AG04449 (cell line): ENCODE data around the gene AKTIP.

Source experiments
- CTCF ChIA-PET: fragments of 350-600 bp; formaldehyde crosslinking; extraction: SDS; loops from one replicate; lab custom pipeline; 2021; ENCODE audit warnings: antibody characterized with exemption; lab: Yijun Ruan, JAX
- POLR2A ChIA-PET: fragments of 400-600, 350-600 bp; formaldehyde crosslinking; extraction: SDS; loops from one replicate; lab custom pipeline; 2020; ENCODE audit warnings: antibody characterized with exemption, inconsistent platforms; lab: Yijun Ruan, JAX
- DNase-seq: peaks from one replicate; pipeline ENCODE4 v3.0.0-alpha.2; 2010; ENCODE audit warnings: low read depth, low spot score
- H3K4me3 ChIP-seq: 2 replicates; pipeline ENCODE4 v1.5.1; 2011; ENCODE audit warnings: low read depth, mild to moderate bottlenecking, control low read depth, low read length
- CTCF ChIP-seq: IDR thresholded peaks from one replicate; pipeline ENCODE4 v1.5.1; 2011; ENCODE audit warnings: mild to moderate bottlenecking, moderate library complexity, low read length, control low read depth, inconsistent platforms; ENCODE audit not compliant: insufficient read depth; ENCODE audit errors: missing control alignments

Gene AKTIP

DNA sequence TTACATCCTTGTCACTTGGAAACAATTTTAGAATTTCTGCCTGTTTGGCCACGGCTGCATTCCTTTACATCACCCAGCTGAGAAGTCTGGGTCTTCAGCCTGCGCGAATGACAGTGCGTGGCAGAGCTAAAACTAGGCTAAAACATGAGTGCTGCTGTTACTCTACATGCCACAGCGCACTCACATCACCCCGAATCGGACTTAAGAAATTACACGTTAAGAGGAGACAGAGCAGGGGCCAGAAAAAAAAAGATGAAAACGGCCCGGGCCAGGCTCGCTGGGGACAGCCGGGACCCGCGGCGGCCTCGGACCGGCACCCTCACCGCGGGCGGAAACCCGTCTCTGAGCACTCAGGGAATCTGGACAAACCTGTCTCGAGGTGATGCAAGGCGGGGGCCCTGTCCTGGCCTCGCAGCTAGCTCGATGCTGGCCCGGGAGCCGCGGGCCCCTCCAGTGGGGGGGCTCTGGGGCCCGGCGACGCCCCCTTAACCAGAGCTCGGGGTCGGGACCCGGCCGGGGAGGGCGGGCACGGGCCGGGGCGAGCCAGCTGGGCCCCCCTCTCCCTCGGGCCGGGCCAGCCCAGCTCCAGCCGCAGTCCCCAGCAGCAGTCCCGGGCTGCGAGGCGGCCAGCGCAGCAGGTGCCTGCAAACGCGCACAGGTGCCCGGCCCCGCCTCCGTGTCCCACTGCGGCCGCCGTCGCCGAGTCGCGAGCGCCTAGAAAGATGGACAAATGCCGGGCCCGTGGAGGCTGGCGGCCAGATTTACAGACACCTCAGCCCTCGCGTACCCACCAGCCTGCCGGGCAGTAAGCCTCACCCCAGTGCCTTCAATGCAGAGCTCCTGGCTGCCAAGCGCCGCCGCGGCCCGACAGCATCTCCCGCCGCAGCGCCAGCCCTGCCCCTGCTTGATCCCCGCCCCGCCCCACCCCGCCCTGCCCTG, at the start of gene AKTIP:
Gene AKTIP, minus strand, starts transcription at position 879 of the 939 bp plus-strand sequence. CDS start 2,950 bp downstream, outside the sequence.
- no peak for TF ChIP-seq CTCF
- no peak for DNase-seq
- H3K4me3 ChIP-seq: peak within 1 kb of the TSS; percentile 83
- ChIA-PET POLR2A (interaction anchor here (0.6 to 1.2 kb wide), 3 partner anchors 287 to 1468 kb away, joined by 3 to 4 read pairs (median 3); no protein-coding TSS in a partner anchor), CTCF (interaction anchor here (1.3 kb wide), 1 partner anchor 57 kb away, joined by 3 read pairs; no protein-coding TSS in a partner anchor)

DNA sequence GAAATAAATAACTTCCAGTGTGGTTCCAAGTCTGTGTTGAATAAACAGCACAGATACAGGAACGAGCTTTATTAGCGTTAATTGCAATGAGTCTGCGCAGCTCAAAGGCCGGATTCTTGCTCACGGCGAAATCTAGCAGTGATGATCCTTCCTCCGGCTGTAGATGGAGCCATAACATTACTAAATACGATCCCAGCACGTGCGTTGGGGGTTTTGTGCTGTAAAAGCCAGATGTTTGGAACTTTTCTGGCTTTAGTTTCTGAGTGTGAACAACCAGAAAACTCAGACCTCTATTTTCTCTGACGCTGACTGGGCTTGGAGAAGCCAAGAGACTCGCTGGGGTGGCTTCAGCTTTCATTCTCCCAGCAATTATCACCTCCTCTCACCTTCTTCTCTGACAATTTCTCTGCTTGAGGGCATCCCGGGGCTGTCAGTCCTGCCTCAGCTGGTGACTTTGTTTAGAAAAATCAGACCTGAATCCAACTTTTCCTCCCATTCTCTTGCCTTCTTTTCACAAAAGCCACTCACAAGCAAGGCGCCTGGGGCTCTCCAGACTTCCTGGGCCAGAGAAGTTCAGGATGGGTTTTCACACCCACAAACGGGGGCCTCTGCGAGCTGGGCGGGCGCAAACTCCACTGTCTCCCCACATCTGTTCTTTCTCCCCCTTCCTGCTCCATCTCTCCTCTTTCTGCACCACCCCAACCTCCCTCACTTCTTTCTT, 47.1 kb upstream of the AKTIP start:
- H3K4me3 ChIP-seq: peak overlapping the region; percentile 29
- DNase-seq: peak; percentile 51
- peak; percentile 63 for TF ChIP-seq CTCF
- ChIA-PET POLR2A (interaction anchor here (1.0 kb wide), 1 partner anchor 9 kb away, joined by 3 read pairs; no protein-coding TSS in a partner anchor), CTCF (interaction anchor here (0.6 to 5.4 kb wide), 33 partner anchors 8 to 1901 kb away, joined by 3 to 29 read pairs (median 4); no protein-coding TSS in a partner anchor)

GRCh38 chr16:53546988-53547391, 44.0 kb upstream of the AKTIP start:
- ChIA-PET CTCF (interaction anchor here (1.2 to 5.4 kb wide), 2 partner anchors 227 to 1711 kb away, joined by 4 to 29 read pairs; no protein-coding TSS in a partner anchor), POLR2A (no interaction called here)
- H3K4me3 ChIP-seq: no peak overlapping the region
- no peak for DNase-seq
- TF ChIP-seq CTCF: peak; percentile 1

- no peak for DNase-seq
- ChIA-PET POLR2A (no interaction called here), CTCF (no interaction called here)
- H3K4me3 ChIP-seq: no peak overlapping the region
- no peak for TF ChIP-seq CTCF
These were observed 42.4 kb upstream of the AKTIP start for GRCh38 chr16:53545433-53545832.

DNA sequence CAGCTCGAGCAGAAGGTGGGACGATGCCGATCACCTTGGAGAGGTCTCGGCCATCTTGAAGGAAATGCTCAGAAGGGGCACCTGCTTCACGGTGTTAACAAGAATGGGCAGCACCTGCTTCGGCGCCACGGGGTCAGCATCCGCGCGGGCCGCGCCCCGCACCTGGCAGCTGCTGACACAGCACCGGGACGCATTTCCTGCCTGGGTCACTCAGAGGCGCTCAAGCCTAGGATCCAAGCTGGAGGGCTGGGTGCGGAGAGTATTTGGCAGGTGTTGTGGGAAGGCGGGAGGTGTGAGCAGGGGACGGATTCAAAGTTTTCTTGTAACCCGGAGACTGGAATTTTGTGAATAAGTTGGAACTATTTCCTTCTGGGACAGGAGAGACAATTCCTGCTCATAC, 39.3 kb upstream of the AKTIP start:
- TF ChIP-seq CTCF: no peak
- no peak for DNase-seq
- no peak overlapping the region for H3K4me3 ChIP-seq
- POLR2A ChIA-PET: no interaction called here
- CTCF ChIA-PET: no interaction called here
